Fibroblast of mammary gland (primary cell): ENCODE results near the gene TXK.

Source experiments
- DNase-seq: peaks from one replicate; pipeline ENCODE4 v3.0.0-alpha.2; 2010; ENCODE audit warnings: low read depth
- H3K4me3 ChIP-seq: 2 replicates; pipeline ENCODE4 v1.5.1; 2011; ENCODE audit warnings: low read depth, mild to moderate bottlenecking, low read length, moderate library complexity; ENCODE audit not compliant: control insufficient read depth
- CTCF ChIP-seq: conservative IDR thresholded peaks from 2 replicates; pipeline ENCODE4 v1.5.1; 2011; ENCODE audit warnings: low read depth, low read length, inconsistent platforms; ENCODE audit not compliant: control insufficient read depth, insufficient read depth

The TXK gene

DNA sequence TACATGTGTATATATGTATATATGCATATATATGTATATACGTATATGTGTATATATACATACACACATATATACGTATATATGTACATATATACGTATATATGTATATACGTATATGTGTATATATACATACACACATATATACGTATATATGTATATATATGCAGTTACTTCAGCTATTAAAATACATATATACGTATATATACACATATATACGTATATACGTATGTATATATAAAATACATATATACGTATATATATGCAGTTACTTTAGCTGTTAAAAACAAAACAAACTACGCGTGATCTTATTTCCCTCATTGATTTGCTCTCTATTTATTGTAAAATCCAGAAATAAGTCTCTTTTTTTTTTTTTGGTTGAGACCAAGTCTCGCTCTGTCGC lies 13.9 kb downstream of the TXK start:
- H3K4me3 ChIP-seq, result no peak overlapping the region
- no peak for DNase-seq
- no peak for TF ChIP-seq CTCF

DNA sequence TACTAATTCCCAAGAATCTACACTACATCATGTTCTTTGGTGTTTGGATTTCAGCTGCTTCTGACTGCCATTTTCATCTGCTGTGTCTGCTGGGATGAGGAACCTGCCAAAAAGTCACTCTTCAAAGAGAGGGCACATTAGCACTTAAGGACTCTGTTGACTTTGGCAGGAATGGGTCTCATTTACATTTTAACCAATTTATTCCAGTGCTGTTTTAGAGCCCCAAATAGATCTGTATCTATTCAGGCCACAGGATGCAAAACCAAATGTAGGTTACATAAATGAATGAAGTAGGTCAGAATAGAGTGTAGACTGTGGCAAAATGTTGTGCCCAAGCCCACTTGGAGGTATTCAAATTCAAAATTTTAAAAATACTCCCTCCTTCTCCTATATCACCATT lies 14.4 kb downstream of the TXK start:
- no peak overlapping the region for H3K4me3 ChIP-seq
- no peak for TF ChIP-seq CTCF
- no peak for DNase-seq

DNA sequence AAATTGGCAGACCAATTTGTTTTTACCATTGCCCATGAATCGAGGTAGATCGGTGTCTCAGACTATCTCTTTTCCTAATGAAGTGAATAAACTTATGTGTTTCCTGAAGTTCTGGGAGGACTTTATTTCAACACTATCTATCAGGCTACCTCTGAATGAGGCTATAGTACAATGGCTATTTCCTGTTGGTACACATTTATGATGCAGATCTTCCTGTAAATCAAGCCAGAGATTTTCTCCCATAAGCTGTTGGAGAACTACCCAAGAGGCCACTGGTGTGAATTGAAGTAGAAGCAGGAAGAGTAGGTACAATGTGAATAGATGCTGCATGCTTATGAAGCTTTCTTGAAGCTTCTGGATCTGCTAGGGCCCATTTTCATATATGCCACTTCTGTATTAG lies 16.0 kb downstream of the TXK start:
- TF ChIP-seq CTCF, result no peak
- no peak for DNase-seq
- H3K4me3 ChIP-seq, result no peak overlapping the region

- no peak for DNase-seq
- H3K4me3 ChIP-seq, result no peak overlapping the region
- TF ChIP-seq CTCF, result no peak
These were observed 17.5 kb downstream of the TXK start for GRCh38 chr4:48116582-48116981.

DNA sequence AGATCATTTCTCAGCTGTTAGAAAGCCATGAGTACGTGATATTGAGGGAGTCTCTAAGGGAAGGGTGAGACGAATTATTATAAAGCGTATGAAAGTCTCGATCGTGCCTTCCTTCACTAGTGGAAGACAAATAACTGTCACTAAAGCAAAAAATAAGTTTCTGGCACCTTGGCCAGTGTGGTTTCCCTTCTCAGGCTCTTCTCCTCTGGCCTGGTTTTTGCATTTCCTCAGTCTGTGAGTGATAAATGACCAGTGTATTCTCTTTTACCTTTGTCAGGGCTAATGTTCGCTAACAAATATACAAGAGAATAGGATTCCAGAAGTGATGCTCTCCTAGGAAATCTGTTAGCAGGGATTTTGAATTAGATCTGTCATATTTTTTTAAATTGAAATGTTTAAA lies 19.6 kb downstream of the TXK start:
- no peak for TF ChIP-seq CTCF
- no peak overlapping the region for H3K4me3 ChIP-seq
- no peak for DNase-seq

DNA sequence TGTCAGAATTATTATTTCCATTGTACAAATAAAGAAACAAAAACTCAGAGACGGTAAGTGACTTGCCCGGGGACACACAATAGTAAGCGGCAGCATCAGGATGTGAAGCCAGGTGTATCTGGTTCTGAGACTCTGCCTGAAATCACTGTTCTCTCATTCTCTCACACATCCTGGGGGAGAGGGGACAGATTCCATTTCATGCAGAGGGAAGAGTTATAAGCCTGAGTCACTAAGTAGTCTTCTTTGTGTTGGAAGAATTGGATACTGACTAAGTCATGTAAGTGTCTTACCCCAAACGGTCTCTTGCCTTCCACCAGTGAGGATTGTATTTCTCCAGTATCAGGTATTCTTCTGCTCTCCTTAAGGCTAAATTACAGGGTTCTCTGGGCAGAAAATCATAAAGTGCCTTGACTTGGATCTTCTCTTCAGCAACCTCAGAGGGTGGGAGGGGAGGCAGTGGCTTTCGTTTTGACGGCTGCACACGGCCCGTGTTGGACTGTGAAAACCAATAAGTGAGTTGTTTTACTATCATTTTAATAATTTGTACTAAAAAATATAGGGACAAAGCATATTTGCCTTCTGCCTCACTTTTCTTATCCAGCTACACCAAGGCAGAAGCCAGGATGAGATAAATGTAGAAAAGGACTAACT lies 21.9 kb downstream of the TXK start:
- TF ChIP-seq CTCF, result no peak
- peak; percentile 12 for DNase-seq

More for the DNA sequence above, 21.9 kb downstream of the TXK start:
- no peak overlapping the region for H3K4me3 ChIP-seq
